Natural killer cell treated with Interleukin-12 subunit alpha and Interleukin-12 subunit beta and Interleukin-15 and Interleukin-18, amount 100 ng/mL, for 72 hours (primary cell): ENCODE results near the gene DNMT3L. TPM values are rescaled to one million over a fixed set of nuclear protein-coding genes. Genes with fewer than 3 reads are reported as not detected.
"Not testable (repeated sequence)": the region's sequence is repeated elsewhere in the genome, so short reads cannot be mapped to it uniquely, and the experiment has no call there.

Source experiments
- ATAC-seq, 2 donors: fragments of 150-1000 bp; cut with Tn5 transposase in 1 of 2; sonication (Bioruptor Pico), chemical (Tn5 transposase) in 1 of 2; 2 replicates each; pipeline ENCODE4 v1.10.0; 2021
- DNase-seq: peaks from one replicate; pipeline ENCODE4 v3.0.0; 2022; ENCODE audit warnings: low spot score
- H3K27ac Mint-ChIP-seq, 2 donors: 1 replicate in 1 of 2; 2 replicates in 1 of 2; pipeline ENCODE4 v1.8.0; 2022; ENCODE audit warnings: mixed read lengths in 2 of 2, mild to moderate bottlenecking in 1 of 2, moderate library complexity in 1 of 2
- H3K27me3 Mint-ChIP-seq, 2 donors: 1 replicate in 1 of 2; 2 replicates in 1 of 2; pipeline ENCODE4 v1.8.0; 2022; ENCODE audit warnings: mixed read lengths in 2 of 2
- H3K36me3 Mint-ChIP-seq: one replicate; pipeline ENCODE4 v1.8.0; 2022; ENCODE audit warnings: mixed read lengths
- H3K4me1 Mint-ChIP-seq, 2 donors: 1 replicate in 1 of 2; 2 replicates in 1 of 2; pipeline ENCODE4 v1.8.0; 2022; ENCODE audit warnings: low read depth in 2 of 2, mixed read lengths in 2 of 2, mild to moderate bottlenecking in 1 of 2
- H3K4me3 Mint-ChIP-seq: one replicate; pipeline ENCODE4 v1.8.0; 2022; ENCODE audit warnings: mixed read lengths
- H3K9me3 Mint-ChIP-seq: 2 replicates; pipeline ENCODE4 v1.8.0; 2022; ENCODE audit warnings: mixed read lengths
- total RNA-seq, 2 donors: library from RNA; stranded (reverse); gene quantifications; one replicate each; pipeline ENCODE4 v1.2.3, GENCODE V29; 2022

DNMT3L gene
- not detected for total RNA-seq

DNA sequence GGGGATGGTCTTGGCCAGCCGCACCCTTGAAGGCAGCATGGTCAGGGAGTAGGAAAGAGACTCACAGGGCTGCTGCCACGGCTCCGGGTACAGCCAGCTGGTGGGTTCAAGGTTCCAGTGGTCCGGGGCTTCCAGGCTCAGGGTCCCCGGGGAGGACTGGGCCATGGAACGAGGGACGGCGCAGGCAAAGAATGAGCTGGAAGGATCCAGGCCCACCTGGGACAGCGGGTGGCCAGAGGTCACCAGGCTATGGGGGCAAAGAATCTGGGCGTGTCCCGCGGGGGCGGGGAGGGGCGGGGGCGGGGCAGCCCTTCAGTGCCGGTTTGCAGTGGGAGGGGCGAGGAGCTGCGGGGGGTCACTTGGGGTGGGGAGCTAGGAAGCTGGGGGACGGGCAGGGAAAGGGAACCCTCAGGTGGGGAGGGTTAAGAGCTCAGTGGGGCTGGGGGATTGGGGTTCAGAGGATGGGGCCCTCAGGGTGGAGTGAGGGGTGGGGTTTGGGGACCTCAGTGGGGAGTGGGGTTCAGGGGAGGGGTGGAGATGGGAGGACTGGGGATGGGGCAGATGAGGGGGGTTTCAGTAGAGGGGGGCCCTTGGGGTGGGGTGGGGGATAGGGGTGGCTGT is at the start of gene DNMT3L:
DNMT3L (minus strand) TSS at position 223 of the 621 bp plus-strand sequence. CDS start 638 bp downstream, outside the sequence.
- no peak for DNase-seq
- Mint-ChIP-seq H3K4me3 (no peak within 1 kb of the TSS), H3K4me1 (no peaks in the 10 kb centered on the region), H3K9me3 (no peaks in the 10 kb centered on the region), H3K27me3 (no peaks in the 10 kb centered on the region), H3K36me3 (no peaks in the 10 kb centered on the region), H3K27ac (no peak within 1 kb of the TSS)
- ATAC-seq: no peak

DNA sequence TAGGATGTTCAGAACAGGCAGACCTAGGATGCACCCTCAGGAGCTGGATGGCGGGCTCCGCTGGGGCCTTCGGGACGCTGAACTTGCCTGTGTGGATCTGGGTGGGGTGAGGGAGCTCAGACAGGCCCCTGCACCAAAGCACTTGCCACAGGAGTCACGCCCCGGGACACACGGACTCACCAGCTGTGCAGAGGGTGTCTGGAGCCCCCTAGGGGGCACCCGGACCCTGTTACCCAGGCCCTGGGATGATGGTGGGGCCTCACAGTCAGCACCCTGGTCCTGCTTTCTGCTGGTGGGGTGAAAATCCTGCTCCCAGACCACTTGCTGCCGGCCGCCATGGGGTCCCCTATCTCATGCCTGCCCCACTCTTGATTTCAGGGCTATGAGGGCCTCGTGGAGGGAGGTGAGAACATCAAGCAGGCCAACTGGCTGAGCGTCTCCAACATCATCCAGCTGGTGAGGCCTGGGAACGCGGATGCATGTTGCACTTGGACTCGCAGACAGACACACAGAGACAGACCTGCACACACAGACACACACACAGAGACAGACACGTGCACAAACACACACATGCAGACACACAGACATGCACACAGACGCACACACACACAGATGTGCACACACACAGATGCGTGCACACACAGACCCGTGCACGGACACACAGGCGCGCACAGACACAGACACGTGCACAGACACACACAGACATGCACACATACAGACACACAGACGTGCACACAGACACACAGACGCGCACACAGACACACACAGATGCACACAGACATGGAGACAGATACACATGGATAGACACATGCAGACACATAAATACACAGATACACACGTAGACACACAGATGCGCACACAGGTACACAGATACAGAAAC is 49.2 kb upstream of the DNMT3L start:
- Mint-ChIP-seq H3K36me3 (peaks cover 8% of the 10 kb centered on the region), H3K27ac (no peak overlapping the region), H3K4me1 (peaks cover 7 to 9% of the 10 kb centered on the region in 2 donors), H3K27me3 (no peaks in the 10 kb centered on the region), H3K4me3 (no peak overlapping the region), H3K9me3 (no peaks in the 10 kb centered on the region)
- DNase-seq: no peak
- ATAC-seq: no peak

DNA sequence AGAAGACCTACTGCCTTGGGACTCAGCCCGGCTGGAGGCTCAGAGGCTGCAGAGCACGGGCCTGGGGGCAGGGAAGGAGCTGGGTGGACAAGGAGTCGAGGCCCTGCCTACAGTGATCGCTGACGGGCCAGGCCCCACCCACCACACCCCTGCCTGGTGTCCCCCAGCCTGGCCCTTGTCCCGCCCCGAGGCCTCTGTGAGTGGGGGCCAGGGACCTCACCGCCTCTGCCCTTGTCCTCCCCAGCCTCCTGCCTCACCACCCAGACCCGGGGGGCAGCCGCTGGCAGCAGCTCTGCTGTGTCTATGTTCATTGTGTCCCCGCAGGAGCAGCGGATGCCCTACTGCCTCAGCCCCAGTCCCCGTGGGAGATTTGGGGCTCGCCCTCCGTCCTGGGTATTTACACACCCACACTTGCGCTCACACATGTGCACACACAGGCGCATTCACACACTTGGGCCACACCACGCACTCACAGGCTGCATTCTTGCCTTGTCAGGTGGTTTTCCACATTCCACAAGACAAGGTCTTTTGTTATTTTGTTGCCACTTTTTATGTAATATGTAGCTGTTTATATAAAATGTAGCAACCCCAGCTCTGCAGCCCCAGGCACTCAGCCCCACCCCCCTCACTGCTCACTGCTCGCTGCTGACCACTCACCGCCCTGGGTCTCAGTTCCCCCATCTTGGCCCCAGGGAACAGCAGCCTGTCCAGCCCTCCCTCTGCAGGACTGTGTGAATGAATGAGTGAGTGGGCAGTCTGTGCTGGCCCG is 45.4 kb upstream of the DNMT3L start:
- no peak overlapping the region for H3K27ac Mint-ChIP-seq
- peaks cover 11 to 18% of the 10 kb centered on the region in 2 donors for H3K4me1 Mint-ChIP-seq
- H3K27me3 Mint-ChIP-seq: no peaks in the 10 kb centered on the region
- no peaks in the 10 kb centered on the region for H3K9me3 Mint-ChIP-seq
- ATAC-seq: no peak
- DNase-seq: no peak
- no peak overlapping the region for H3K4me3 Mint-ChIP-seq
- peaks cover 8% of the 10 kb centered on the region for H3K36me3 Mint-ChIP-seq

DNA sequence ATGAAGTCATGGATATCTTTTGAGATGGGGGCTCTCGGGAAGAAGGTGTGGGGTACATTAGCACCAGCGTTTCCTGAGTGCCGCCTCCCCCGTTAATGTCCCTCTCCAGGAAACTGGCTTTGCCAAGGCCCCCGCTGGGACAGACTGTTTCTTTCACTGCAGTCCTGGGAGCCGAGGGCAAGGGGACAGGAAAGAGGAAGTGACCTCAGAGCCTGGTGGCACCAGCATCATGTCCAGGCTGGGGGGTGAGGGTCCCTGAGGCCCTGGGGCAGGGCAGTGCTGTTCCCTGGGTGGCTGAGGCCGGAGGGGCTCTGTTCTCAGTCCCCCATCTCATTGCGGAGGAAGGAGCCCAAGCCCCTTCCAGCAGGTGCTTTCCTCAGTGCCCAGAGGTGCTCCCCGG is 44.0 kb upstream of the DNMT3L start:
- H3K27me3 Mint-ChIP-seq: no peaks in the 10 kb centered on the region
- no peak overlapping the region for H3K27ac Mint-ChIP-seq
- H3K4me1 Mint-ChIP-seq: peaks cover 4 to 20% of the 10 kb centered on the region in 2 donors
- peaks cover under 1% of the 10 kb centered on the region for H3K36me3 Mint-ChIP-seq
- H3K9me3 Mint-ChIP-seq: no peaks in the 10 kb centered on the region
- no peak for DNase-seq
- ATAC-seq: no peak
- H3K4me3 Mint-ChIP-seq: no peak overlapping the region

DNA sequence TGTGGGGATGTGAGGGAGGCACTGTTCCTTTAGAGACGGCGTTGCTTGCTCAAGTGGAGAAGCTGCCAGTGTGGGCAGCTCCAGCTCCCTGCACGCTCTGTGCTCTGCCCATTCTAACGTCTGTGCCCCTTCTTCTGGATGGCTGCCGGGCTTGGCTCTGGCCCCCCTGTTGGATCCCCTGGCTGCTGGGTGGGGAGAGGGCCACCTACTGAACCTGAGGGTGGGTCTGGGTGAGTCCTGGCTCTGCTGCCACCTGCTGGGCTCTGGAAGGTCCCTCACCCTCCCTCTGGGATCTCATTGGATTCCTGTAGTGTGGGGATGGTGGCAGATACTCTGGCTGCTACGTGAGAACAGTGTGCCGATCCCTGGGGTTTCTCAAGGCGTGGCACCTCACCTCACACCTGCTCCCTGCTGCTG is 43.2 kb upstream of the DNMT3L start:
- no peak overlapping the region for H3K4me3 Mint-ChIP-seq
- DNase-seq: no peak
- no peaks in the 10 kb centered on the region for H3K27me3 Mint-ChIP-seq
- no peaks in the 10 kb centered on the region for H3K36me3 Mint-ChIP-seq
- H3K4me1 Mint-ChIP-seq: peaks cover 4 to 20% of the 10 kb centered on the region in 2 donors
- no peaks in the 10 kb centered on the region for H3K9me3 Mint-ChIP-seq
- ATAC-seq: no peak
- no peak overlapping the region for H3K27ac Mint-ChIP-seq

DNA sequence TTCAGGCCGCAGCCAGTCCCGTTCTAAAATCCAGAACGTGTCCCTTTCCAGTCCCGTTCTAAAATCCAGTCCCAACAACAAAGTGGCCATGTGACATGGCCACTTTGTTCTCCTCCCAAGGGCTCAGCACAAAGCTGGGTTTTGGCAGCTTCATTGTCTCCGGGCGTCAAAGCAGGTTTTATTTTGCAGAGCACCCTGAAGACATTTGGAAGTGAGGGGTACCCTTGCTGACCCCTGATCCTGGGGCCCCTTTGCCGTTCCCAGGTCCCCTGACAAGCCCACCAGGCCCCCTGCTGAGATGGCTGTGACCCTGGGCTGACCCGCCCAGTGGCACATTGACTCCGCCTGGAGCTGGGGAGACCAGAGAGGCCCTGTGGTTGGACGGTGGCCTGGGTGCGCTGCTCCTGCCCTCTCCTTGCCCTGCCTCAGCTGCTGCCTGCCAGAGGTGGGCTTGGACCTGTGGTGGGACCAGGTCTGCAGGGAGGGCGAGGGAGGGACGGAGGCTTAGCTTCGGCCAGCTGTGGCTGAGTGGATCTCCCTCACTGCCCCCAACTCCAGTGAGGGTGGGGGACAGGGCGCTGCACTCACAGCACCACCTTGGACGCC is 42.4 kb upstream of the DNMT3L start:
- H3K27me3 Mint-ChIP-seq: no peaks in the 10 kb centered on the region
- H3K4me3 Mint-ChIP-seq: no peak overlapping the region
- peaks cover 8 to 23% of the 10 kb centered on the region in 2 donors for H3K4me1 Mint-ChIP-seq
- ATAC-seq: no peak
- H3K9me3 Mint-ChIP-seq: no peaks in the 10 kb centered on the region
- no peaks in the 10 kb centered on the region for H3K36me3 Mint-ChIP-seq
- DNase-seq: no peak
- no peak overlapping the region for H3K27ac Mint-ChIP-seq

DNA sequence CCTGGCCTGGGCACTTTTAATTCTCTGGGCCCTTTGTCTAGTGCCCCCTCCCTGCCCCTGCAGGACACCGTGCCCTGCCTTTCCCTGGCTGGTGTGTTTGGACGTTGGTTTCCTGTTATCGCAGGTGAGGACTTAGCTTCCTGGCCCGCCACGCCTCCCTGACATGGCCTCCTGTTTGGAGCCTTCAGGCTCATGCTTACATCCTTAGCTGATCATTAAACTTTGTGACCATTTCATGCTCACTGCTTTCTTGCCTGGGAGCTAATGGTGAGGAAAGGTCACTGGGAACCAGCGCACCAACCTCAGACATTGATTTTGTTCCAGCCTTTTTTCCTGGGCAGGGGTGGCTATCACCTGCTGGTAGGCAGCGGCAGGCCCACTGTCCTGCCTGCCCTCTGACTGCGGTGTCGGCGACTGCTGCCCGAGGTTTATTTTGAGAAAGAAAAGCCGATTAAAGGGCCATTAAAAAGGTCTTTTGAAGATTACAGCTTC is 41.8 kb upstream of the DNMT3L start:
- no peaks in the 10 kb centered on the region for H3K9me3 Mint-ChIP-seq
- peaks cover 13 to 24% of the 10 kb centered on the region in 2 donors for H3K4me1 Mint-ChIP-seq
- no peak overlapping the region for H3K4me3 Mint-ChIP-seq
- no peak for DNase-seq
- H3K36me3 Mint-ChIP-seq: no peaks in the 10 kb centered on the region
- H3K27me3 Mint-ChIP-seq: no peaks in the 10 kb centered on the region
- ATAC-seq: no peak
- H3K27ac Mint-ChIP-seq: no peak overlapping the region

DNA sequence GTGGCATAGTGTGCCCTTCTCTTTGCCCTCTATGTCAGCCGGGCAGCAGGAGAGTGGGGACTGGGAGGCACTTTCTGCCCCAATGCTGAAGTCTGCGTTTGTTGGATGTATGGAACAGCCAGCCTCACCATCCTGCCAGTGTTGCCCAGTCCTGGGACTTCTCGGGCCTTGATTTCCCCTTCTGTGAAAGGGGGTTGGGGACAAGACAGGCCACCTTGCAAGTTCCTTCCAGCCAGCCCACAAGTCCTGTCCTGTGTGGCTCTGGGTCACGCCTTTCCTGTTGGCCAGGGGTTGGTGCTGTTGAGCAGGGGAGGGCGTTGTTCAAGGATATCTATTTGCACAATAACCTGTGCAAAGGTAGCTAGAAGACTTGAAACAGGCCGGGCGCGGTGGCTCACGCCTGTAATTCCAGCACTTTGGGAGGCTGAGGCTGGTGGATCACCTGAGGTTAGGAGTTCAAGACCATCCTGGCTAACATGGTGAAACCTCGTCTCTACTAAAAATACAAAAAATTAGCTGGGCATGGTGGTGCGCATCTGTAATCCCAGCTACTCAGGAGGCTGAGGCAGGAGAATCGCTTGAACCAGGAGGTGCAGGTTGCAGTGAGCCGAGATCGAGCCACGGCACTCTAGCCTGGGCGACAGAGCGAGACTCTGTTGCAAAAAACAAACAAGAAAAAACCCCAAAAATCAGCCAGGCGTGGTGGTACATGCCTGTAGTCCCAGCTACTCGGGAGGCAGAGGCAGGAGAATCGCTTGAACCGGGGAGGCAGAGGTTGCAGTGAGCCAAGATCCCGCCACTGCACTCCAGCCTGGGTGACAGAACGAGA is 41.1 kb upstream of the DNMT3L start:
- H3K27me3 Mint-ChIP-seq, H3K9me3 Mint-ChIP-seq, DNase-seq, H3K36me3 Mint-ChIP-seq, ATAC-seq: not testable (repeated sequence)
- Mint-ChIP-seq H3K4me3 (peak overlapping the region; percentile 50), H3K4me1 (peaks cover 20 to 26% of the 10 kb centered on the region in 2 donors), H3K27ac (peak overlapping the region in 1 of 2 donors; percentile 37)

DNA sequence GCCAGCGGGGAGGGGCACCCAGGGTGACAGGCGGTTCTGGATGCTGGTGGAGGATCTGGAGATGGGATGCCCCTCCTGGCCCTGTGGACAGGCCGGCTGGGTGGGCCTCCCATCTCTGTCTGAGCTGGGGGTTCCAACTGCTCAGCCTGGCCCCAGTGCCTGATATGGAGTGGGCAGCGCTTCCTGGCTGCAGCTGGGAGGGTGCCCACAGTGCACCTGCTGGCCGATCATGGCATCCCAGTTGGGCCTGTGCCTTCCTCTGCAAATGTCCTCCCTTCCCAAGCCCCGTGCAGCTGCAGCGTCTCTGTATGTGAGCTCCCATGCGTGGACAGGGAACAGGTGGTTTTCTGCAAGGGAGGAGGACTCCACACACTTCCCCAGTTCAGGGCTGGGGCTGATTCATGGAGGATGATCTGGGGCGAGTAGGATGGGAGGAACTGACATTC is 40.3 kb upstream of the DNMT3L start:
- DNase-seq: no peak
- Mint-ChIP-seq H3K27me3 (no peaks in the 10 kb centered on the region), H3K4me1 (peaks cover 21 to 24% of the 10 kb centered on the region in 2 donors), H3K4me3 (peak overlapping the region; percentile 50), H3K9me3 (no peaks in the 10 kb centered on the region), H3K27ac (peak overlapping the region in 1 of 2 donors; percentile 37), H3K36me3 (no peaks in the 10 kb centered on the region)
- no peak for ATAC-seq

DNA sequence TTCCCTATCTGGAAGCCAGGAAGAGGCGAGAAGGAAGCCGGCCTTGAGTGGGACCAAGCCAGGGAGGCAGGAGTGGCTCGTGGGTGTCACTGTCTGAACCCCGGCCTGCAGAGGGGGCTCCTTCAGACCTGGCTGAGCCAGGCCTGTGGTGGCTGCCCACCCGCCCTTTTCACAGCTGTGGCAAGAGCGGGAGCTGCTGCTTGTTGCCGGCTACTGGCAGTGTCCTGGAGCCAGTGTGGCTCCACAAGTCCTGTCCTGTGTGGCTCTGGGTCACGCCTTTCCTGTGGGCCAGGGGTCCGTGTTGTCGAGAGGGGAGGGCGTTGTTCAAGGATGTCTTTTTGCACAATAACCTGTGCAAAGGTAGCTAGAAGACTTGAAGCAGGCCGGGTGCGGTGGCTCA is 39.4 kb upstream of the DNMT3L start:
- no peaks in the 10 kb centered on the region for H3K27me3 Mint-ChIP-seq
- no peaks in the 10 kb centered on the region for H3K9me3 Mint-ChIP-seq
- DNase-seq (no peak), ATAC-seq (no peak)
- H3K4me3 Mint-ChIP-seq: peak overlapping the region; percentile 58
- no peak overlapping the region for H3K27ac Mint-ChIP-seq
- no peaks in the 10 kb centered on the region for H3K36me3 Mint-ChIP-seq
- peaks cover 21 to 22% of the 10 kb centered on the region in 2 donors for H3K4me1 Mint-ChIP-seq

DNA sequence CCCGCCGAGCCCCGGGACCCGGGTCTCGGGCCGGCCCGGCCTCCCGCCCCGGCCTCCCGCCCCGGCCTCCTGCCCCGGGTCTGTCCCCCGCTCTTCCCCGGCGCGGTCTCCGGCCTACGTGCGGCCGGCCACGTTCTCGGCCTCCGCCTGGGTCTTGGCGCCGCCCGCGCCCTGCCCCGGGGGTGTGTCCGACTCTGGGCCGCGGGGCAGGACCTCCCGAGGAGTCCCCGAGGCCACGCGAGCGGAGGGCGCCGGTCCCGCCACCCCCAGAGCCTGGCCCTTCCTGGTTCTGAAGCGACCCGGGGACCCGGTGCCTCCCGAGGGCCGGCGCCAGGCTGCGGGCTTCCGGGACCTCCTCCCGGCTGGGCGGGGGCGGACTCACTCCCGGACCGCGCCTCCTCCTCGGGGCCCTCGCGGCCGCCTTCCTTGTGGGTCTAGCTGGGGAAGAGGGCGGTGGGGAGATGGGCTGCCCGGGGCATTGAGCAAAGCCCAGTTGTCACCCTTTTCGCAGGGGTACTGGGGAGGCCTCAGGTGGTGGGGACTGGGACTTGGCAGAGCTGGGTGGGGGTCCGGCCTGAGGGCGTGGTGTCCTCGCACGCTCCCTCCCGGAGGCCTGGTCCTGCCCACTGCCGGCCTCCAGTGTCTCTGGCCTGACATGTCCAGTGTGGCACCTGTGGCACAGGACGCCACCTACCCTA is 38.7 kb upstream of the DNMT3L start:
- DNase-seq: peak; percentile 83
- H3K4me3 Mint-ChIP-seq: peak overlapping the region; percentile 58
- no peaks in the 10 kb centered on the region for H3K9me3 Mint-ChIP-seq
- H3K27me3 Mint-ChIP-seq: no peaks in the 10 kb centered on the region
- peaks cover 21 to 22% of the 10 kb centered on the region in 2 donors for H3K4me1 Mint-ChIP-seq
- H3K27ac Mint-ChIP-seq: no peak overlapping the region
- no peaks in the 10 kb centered on the region for H3K36me3 Mint-ChIP-seq
- ATAC-seq: peak; percentile 76 to 80
